GM12864 (cell line): Measurements from ENCODE around the gene DEPDC4.

Experiments
- DNase-seq: peaks from one replicate; pipeline ENCODE4 v3.0.0-alpha.2; 2011; ENCODE audit warnings: low read depth
- H3K4me3 ChIP-seq: 2 replicates; pipeline ENCODE4 v1.5.1; 2011; ENCODE audit warnings: mild to moderate bottlenecking, low read depth, low read length, control low read depth
- TF ChIP-seq, protein P1 (sequence below): IDR thresholded peaks from 2 replicates; pipeline ENCODE4 v1.5.1; 2011; ENCODE audit warnings: low read depth, mild to moderate bottlenecking, moderate library complexity, low read length, control low read depth, inconsistent platforms; ENCODE audit errors: missing control alignments

Gene DEPDC4

DNA sequence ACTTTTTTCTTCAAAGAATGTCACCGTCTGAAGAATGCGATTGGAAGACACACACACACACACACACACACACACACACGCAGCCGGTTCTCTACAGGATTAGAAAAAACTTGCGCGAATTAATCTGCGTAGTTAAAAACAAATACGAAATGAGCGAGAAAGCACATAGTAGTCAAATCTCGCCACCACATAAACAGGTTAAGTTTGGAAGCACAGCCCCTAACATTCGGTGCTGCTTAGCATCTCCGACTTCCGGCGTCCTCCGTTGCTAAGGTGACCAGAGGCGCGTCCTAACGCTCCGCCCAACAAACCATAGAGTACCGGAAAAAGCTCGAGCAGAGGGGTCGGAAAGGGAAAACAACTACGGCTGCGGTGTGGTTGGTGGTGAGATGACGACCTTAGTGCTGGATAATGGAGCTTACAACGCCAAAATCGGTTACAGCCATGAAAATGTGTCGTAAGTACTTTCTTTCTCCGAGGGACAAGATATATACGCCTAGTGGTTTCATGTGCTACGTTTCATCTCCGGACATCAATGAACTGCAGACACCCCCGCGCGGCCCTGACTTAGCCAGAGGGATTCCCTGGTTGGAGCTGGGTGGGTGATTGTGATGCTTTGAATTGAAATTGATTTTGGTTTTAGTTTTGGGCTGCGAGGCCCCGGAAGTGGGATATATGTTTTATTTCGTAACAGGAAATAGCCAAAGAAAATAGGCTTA lies 66.3 kb downstream of the DEPDC4 start, which contains the start of gene ACTR6:
Gene ACTR6, plus strand, starts transcription at position 353 of the 719 bp plus-strand sequence. Its CDS starts 37 bp downstream, at position 390.
- peak; percentile 91 for DNase-seq
- peak within 1 kb of the TSS; percentile 87 for H3K4me3 ChIP-seq
- TF ChIP-seq, protein P1, sequence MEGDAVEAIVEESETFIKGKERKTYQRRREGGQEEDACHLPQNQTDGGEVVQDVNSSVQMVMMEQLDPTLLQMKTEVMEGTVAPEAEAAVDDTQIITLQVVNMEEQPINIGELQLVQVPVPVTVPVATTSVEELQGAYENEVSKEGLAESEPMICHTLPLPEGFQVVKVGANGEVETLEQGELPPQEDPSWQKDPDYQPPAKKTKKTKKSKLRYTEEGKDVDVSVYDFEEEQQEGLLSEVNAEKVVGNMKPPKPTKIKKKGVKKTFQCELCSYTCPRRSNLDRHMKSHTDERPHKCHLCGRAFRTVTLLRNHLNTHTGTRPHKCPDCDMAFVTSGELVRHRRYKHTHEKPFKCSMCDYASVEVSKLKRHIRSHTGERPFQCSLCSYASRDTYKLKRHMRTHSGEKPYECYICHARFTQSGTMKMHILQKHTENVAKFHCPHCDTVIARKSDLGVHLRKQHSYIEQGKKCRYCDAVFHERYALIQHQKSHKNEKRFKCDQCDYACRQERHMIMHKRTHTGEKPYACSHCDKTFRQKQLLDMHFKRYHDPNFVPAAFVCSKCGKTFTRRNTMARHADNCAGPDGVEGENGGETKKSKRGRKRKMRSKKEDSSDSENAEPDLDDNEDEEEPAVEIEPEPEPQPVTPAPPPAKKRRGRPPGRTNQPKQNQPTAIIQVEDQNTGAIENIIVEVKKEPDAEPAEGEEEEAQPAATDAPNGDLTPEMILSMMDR, result no peak

DNA sequence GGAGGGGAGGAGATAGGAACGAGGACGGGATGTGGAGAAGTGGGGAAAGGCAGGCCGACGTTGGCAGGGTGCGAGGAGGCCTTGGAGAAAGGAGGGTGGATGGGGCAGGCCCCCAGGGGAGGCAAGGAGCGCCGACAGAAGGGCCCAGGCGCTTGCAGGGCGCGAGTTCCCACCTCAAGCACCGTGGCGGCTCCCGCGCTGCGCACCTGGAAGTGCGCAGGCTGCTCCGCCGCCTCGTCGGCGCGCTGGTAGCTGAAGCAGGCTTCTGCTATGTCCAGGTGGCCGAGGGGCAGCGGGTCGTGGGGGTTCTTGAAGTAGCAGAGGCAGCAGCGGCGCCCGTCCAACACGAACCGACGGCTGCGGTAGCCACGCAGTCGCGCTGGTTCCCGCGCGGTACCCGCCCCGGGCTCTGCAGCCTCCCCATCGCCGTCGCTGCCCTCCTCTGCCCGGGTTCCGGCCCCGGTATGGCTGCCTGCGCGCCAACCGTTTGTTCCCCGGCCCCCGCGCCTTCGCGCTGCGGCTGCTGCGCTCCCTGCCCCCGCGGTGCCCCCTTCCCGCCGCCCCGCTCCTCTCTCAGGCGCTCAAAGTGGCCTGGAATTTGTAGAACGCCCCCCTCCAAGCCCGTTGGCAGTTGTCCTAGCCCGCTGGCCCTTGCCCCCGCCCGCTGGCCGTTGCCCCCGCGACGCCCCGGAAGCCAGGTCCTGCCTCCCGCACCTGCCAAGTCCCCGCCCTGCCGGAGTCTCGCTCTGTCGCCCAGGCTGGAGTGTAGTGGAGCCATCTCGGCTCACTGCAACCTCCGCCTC lies 67.3 kb downstream of the DEPDC4 start:
- TF ChIP-seq, protein P1, result no peak
- H3K4me3 ChIP-seq, result peak overlapping the region; percentile 87
- DNase-seq, result peak; percentile 26

DNA sequence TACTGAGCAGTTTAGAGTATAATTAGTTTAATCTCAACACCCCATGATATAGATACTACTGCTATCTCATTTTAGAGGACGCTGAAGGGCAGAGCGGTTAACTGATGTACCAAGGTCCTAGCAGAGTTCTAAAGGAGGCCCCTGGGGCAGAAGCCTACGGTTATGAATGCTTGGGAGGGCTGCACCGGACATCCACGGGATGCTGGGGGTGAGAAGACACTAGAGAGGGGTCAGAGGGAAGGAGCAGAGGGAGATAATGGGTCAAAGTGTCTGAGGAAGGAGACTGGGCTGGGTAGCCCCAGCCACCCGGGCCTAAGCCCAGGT lies 67.9 kb downstream of the DEPDC4 start:
- TF ChIP-seq, protein P1, result no peak
- peak overlapping the region; percentile 87 for H3K4me3 ChIP-seq
- DNase-seq, result no peak

GRCh38 chr12:100197486-100197885 lies 69.4 kb downstream of the DEPDC4 start:
- TF ChIP-seq, protein P1, result no peak
- no peak for DNase-seq
- H3K4me3 ChIP-seq, result no peak overlapping the region

DNA sequence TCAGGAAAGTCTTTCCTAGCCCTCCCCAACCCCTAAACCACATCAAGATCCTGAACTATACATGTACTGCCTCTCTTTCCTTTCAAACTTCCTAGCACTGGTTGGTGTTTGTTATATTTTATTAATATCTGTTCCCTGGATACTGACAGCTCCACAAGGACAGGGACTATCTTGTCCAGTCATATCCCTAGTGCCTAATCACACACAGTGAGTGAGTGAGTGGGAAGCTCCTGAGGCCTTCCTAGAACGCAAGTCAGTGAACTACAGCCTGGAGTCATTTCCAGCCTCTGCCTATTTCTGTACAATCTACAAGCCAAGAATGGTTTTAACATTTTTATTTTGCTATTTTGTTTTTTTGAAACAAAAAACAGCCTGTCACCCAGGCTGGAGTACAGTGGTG lies 73.8 kb downstream of the DEPDC4 start:
- TF ChIP-seq, protein P1, result no peak
- H3K4me3 ChIP-seq, result no peak overlapping the region
- no peak for DNase-seq
